Measurements from ENCODE around the gene ATAD5. TPM values are rescaled to one million over a fixed set of nuclear protein-coding genes. Genes with fewer than 3 reads are reported as not detected.
"Not testable (repeated sequence)": the region's sequence is repeated elsewhere in the genome, so short reads cannot be mapped to it uniquely, and the experiment has no call there.

ATAD5 gene
- total and polyA plus RNA-seq, 5 experiments from 2014 or later: 0.95 to 5.9 (median 1.5) TPM

DNA sequence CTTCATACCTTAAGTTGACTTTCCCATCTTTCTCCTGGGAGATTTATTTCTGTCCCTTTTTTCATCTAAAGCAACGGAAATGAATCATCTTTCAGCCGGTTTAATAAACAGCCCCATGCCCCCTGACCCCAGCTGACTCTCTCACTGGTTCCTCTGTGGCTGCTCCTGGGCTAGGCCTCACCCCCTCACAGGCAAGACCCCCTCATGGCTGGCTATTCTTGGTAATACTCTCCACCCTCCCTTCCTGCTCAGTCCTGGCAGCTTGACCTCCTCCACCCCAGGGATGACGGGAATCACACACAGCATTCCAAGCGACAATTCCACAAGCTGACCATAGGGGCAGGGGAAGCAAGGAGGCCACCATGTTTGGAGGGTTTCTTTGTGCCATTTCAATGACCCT lies 88.5 kb downstream of the ATAD5 start:
- DNase-seq (no peak), ATAC-seq (no peak)
- Mint-ChIP-seq H3K4me3 (no peak overlapping the region), H3K27me3 (peaks cover 16 to 45% (median 24%) of the 10 kb centered on the region in 5 donors), H3K4me1 (peaks cover 10 to 17% (median 16%) of the 10 kb centered on the region in 4 donors), H3K27ac (no peak overlapping the region), H3K36me3 (no peaks in the 10 kb centered on the region), H3K9me3 (no peaks in the 10 kb centered on the region)
- POLR2A ChIA-PET: no interaction called here

DNA sequence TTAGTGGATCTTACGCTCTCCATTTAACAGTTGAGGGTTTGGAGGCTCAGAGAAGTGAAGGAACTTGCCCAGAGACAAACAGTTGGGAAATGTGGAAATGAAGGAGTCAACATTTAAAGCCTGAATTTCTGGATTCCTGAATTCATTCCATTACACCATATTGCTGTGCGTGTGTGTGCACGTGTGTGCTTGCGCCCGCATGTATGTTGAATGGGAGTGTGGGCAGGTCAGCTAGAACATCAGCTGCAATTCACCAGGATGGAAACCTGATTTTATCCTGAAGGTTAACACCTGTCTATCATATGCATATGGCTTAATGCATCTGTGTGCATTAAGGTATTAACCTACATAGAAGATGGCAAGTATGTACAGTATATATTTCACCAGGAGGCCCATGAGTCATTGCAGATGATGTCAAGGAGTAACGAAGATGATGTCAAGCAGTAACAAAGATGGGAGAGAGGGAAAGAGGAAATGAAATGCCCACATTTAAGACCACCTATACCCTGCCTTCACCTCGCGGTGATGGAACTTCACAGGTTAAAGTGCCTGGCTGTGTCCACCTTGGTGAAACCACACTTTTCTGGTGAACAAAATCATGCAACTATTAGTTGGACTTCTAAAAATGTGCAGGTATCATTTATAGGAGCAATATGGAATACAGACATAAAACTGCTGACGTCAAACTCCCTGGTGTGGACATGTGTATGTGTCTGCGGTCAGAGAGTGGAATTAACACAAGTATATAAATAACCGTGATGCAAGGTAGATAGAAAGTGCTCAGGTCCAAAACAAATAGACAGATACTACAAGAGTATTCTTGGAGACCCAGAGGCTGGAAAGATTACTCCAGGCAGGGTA lies 89.1 kb downstream of the ATAD5 start:
- Mint-ChIP-seq H3K9me3 (no peaks in the 10 kb centered on the region), H3K4me3 (peak overlapping the region in 9 of 10 donors; percentile 36 to 84 (median 72)), H3K36me3 (no peaks in the 10 kb centered on the region), H3K27ac (no peak overlapping the region), H3K27me3 (peaks cover 16 to 52% (median 27%) of the 10 kb centered on the region in 5 donors), H3K4me1 (peaks cover 10 to 17% (median 16%) of the 10 kb centered on the region in 4 donors)
- POLR2A ChIA-PET: no interaction called here
- ATAC-seq: no peak
- no peak for DNase-seq

DNA sequence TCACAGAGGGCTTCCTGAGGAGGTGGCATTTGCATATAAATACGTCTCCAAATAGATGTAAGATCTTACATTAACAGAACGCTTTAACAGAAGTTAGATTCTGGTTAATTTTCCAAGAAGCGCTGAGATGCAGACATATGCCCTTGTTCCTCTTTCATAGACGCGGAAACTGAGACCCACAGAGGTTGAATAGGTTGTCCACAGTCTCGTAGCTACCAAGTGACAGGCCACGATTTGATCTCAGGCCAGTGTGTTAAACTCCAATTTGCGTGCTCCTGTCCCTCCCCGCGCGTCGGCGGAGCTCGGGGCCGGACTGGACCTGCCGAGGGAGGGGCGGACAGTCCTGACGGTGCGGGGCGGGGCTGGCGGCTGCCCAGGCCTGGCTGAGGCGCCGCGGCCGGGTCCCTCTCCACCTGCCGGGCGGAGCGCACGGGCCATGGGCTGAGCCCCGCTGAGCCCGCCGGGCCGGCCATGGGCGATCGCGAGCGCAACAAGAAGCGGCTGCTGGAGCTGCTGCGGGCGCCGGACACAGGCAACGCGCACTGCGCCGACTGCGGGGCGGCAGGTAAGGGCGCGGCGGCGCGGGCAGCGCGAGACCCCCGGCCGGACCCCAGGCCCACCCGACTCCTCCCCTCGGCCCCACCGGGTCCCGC lies 89.9 kb downstream of the ATAD5 start, which contains the start of gene ADAP2:
Gene ADAP2, plus strand, starts transcription at position 402 of the 653 bp plus-strand sequence. Its CDS starts 70 bp downstream, at position 472.
- Mint-ChIP-seq H3K27ac (peak within 1 kb of the TSS in 3 of 10 donors; percentile 24 to 57 (median 55)), H3K4me1 (peaks cover 10 to 17% (median 16%) of the 10 kb centered on the region in 4 donors), H3K27me3 (peaks cover 22 to 59% (median 35%) of the 10 kb centered on the region in 5 donors), H3K36me3 (peaks cover 0 to 4% (median 3%) of the 10 kb centered on the region in 3 donors), H3K9me3 (no peaks in the 10 kb centered on the region), H3K4me3 (peak within 1 kb of the TSS; percentile 61 to 86 (median 80))
- peak in 1 of 2 donors; percentile 35 for ATAC-seq
- DNase-seq: peak in 1 of 10 donors; percentile 12
- POLR2A ChIA-PET: no interaction called here

DNA sequence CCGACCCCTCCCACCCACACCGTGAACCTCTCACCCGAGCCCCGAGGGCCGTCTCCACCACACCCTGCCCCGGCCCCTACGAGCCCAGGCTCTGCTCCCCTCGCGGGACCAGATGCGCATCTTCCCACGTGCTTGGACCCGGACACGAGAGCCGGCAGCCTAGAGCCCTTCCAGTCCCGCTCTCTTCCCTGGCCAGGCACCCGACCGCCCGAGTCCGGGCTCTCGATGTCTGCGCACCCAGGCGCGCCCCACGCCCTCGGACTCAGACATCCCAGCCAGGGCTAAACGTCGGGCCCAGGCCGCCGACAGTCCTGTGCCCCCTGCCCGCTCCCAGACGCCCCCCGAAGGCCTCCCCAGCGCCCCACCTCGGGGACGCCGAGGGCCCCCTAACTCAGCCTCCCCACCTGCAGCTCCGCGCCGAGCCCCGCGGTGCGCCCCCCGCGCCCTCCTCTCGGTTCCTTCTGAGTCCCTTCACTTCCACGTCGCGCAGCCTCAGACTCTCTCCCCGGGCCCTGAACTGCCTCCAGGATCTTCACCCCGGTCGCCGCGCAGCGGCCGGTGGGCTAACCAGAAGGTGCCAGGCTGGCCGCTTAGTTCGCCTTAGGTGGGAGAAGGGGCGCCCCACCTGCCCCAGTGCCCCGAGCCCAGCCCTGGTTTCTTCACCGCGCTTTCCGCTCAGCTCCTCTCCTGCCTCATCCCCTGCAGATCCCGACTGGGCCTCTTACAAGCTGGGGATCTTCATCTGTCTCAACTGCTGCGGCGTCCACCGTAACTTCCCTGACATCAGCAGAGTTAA lies 90.7 kb downstream of the ATAD5 start:
- POLR2A ChIA-PET: no interaction called here
- ATAC-seq (peak; percentile 29 to 42), DNase-seq (peak in 1 of 10 donors; percentile 23)
- Mint-ChIP-seq H3K4me1 (peaks cover 10 to 17% (median 16%) of the 10 kb centered on the region in 4 donors), H3K9me3 (no peaks in the 10 kb centered on the region), H3K4me3 (peak overlapping the region; percentile 61 to 86 (median 78)), H3K27ac (peak overlapping the region in 1 of 10 donors; percentile 55), H3K27me3 (peaks cover 26 to 67% (median 41%) of the 10 kb centered on the region in 5 donors), H3K36me3 (peaks cover 0 to 8% (median 3%) of the 10 kb centered on the region in 3 donors)

DNA sequence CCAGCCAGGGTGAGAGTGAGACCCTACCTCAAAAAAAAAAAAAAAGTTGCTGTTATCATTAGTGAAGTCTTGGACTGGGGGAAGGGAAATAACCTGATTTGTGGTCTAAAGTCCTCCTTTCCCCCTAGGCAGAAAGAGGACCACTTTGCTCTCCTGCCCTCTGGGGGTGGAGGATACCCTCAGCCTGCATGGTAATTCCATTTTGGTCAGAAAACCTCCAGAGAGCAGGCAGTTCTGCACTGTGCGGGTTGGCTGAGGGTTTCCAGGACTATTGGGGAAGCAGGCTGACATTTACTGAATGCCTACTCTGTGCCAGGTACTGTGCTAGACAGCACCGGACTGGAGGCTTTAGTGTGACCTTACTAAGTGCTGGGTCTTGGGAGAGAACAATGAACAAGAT lies 92.6 kb downstream of the ATAD5 start:
- peaks cover 10 to 17% (median 16%) of the 10 kb centered on the region in 4 donors for H3K4me1 Mint-ChIP-seq
- H3K9me3 Mint-ChIP-seq: no peaks in the 10 kb centered on the region
- peak overlapping the region in 3 of 10 donors; percentile 2 to 55 (median 15) for H3K4me3 Mint-ChIP-seq
- DNase-seq: no peak
- peaks cover 0 to 8% (median 3%) of the 10 kb centered on the region in 3 donors for H3K36me3 Mint-ChIP-seq
- POLR2A ChIA-PET: interaction anchor here (0.7 to 0.8 kb wide), 2 partner anchors 80 to 820 kb away, joined by 3 read pairs; no protein-coding TSS in a partner anchor
- no peak for ATAC-seq
- no peak overlapping the region for H3K27ac Mint-ChIP-seq
- H3K27me3 Mint-ChIP-seq: peaks cover 26 to 69% (median 44%) of the 10 kb centered on the region in 5 donors

DNA sequence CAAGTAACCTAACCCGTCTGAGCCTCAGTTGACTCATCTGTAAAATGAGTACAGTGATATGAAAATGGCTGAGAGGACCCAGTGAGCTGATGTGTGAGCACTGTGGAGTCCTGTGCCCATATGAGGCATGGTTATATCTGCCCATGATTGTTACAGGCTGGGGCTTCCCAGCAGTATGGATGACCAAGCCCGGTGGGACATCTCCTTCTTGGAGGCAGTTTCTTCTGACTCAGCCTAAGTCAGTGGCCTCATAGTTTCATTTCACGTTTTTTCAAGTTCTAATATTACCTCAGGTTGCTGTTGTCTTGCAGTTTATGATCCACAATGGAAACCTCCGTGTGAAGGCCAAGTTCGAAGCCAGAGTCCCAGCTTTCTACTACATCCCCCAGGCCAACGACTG lies 94.8 kb downstream of the ATAD5 start:
- Mint-ChIP-seq H3K4me1 (peaks cover 7 to 10% (median 9%) of the 10 kb centered on the region in 4 donors), H3K27ac (no peak overlapping the region), H3K4me3 (no peak overlapping the region), H3K36me3 (peaks cover 0 to 8% (median 3%) of the 10 kb centered on the region in 3 donors), H3K27me3 (peaks cover 15 to 53% (median 38%) of the 10 kb centered on the region in 5 donors), H3K9me3 (no peaks in the 10 kb centered on the region)
- DNase-seq: no peak
- POLR2A ChIA-PET: interaction anchor here (0.6 kb wide), 1 partner anchor 58 kb away, joined by 4 read pairs; no protein-coding TSS in a partner anchor
- ATAC-seq: no peak

DNA sequence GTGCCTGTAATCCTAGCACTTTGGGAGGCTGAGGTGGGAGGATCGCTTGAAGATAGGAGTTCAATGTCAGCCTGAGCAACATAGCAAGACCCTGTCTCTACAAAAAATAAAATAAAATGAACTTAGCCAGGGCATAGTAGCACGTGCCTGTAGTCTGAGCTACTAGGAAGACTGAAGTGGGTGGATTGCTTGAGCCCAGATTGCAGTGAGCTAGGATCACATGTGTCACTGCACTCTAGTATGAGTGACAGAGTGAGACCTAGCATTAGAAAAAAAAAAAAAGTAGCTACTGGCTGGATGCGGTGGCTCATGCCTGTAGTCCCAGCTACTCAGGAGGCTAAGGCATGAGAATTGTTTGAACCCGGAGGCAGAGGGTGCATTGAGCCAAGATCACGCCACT lies 96.0 kb downstream of the ATAD5 start:
- Mint-ChIP-seq H3K27ac (no peak overlapping the region), H3K4me1 (peaks cover 4 to 5% (median 4%) of the 10 kb centered on the region in 4 donors), H3K36me3 (peaks cover 0 to 8% (median 3%) of the 10 kb centered on the region in 3 donors), H3K27me3 (peaks cover 14 to 45% (median 33%) of the 10 kb centered on the region in 5 donors), H3K9me3 (no peaks in the 10 kb centered on the region), H3K4me3 (no peak overlapping the region)
- POLR2A ChIA-PET: interaction anchor here (1.1 kb wide), 1 partner anchor 24 kb away, joined by 3 read pairs; no protein-coding TSS in a partner anchor
- DNase-seq: no peak
- no peak for ATAC-seq

DNA sequence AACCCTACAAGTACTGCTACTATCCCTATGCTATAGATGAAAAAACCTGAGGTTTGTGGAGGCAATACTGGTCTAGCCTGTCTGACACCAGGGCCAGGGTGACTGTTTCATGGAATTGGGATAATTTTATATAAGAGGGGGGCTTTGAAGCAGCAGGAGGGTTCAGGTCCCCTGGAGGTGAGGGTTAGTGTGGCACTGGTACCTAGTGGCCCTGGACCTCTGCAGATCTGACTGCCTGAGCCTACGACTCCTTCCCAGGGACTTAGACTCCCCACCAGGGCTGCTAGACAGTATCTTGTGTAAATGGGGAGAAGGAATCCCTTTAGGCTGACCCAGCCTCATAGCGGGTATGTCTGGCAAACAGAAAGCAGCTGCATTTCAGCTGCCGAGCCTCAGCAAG lies 96.8 kb downstream of the ATAD5 start:
- Mint-ChIP-seq H3K27me3 (peaks cover 12 to 37% (median 29%) of the 10 kb centered on the region in 5 donors), H3K9me3 (no peaks in the 10 kb centered on the region), H3K27ac (no peak overlapping the region), H3K4me3 (no peak overlapping the region), H3K4me1 (peaks cover 0 to 2% (median under 1%) of the 10 kb centered on the region in 4 donors), H3K36me3 (peaks cover 0 to 8% (median 3%) of the 10 kb centered on the region in 3 donors)
- POLR2A ChIA-PET: interaction anchor here (1.1 kb wide), 1 partner anchor 24 kb away, joined by 3 read pairs; no protein-coding TSS in a partner anchor
- ATAC-seq: no peak
- DNase-seq: no peak

DNA sequence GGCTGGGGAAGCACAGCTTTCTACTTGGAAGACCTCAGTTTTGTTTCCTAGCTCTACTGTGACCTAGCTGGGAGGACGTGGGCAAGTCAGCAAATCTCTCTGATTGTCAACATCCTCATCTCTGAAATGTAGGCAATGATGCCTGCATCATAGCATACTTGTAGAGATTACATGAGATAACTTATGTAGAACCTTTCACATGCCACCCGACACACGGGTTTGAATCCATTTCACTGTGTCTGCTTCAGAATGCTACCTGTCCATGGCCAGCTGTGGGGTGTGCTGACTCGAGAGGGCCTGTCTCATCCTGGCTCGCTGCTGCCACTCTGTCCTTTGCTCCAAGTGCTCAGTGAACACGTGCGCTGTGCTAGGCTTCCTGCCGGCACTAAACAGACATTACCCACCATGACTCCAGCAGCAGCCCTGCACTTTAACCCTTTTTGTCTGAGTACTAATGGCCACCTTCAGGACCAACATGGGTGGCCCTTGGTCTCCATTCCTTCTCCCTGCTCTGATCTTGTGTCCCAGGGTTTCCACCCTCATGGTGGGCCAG lies 97.4 kb downstream of the ATAD5 start:
- no peak for ATAC-seq
- H3K9me3 Mint-ChIP-seq: no peaks in the 10 kb centered on the region
- peaks cover 0 to 8% (median 3%) of the 10 kb centered on the region in 3 donors for H3K36me3 Mint-ChIP-seq
- peaks cover 12 to 31% (median 26%) of the 10 kb centered on the region in 5 donors for H3K27me3 Mint-ChIP-seq
- no peak overlapping the region for H3K27ac Mint-ChIP-seq
- POLR2A ChIA-PET: no interaction called here
- no peak overlapping the region for H3K4me3 Mint-ChIP-seq
- H3K4me1 Mint-ChIP-seq: peaks cover 0 to 1% (median under 1%) of the 10 kb centered on the region in 4 donors
- no peak for DNase-seq

DNA sequence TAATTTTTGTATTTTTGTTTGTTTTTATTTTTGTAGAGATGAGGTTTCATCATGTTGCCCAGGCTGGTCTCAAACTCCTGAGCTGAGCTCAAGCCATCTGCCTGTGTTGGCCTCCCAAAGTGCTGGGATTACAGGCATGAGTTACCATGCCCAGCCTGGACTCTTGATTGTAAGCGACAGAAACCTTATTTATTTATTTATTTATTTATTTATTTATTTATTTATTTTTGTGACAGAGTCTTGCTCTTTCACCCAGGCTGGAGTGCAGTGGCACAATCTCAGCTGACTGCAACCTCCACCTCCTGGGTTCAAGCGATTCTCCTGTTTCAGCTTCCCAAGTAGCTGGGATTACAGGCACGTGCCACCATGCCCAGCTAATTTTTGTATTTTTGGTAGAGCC lies 98.1 kb downstream of the ATAD5 start:
- H3K27ac Mint-ChIP-seq, H3K9me3 Mint-ChIP-seq: not testable (repeated sequence)

DNA sequence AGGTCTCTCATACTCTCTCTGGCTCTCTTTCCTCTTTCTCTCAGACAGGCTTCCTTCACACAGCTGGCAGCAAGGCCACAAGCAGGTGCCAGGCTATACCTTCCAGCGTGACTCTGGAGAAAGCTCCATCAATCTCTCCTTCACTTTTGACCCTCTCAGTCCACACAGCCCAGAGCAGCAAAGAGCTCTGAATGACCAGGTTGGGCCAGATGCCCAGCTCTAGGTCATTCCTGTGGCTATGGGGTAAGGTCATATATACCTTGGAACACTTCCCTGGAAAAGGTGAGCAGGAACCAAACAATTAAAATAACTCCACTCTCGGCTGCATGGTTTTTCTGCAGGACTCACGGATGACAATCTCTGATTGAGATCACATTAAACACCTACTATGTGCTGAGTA lies 98.7 kb downstream of the ATAD5 start:
- Mint-ChIP-seq H3K4me1 (no peaks in the 10 kb centered on the region), H3K4me3 (no peak overlapping the region), H3K27ac (peak overlapping the region in 1 of 10 donors; percentile 33), H3K27me3 (peaks cover 7 to 23% (median 21%) of the 10 kb centered on the region in 5 donors), H3K9me3 (no peaks in the 10 kb centered on the region), H3K36me3 (peaks cover 0 to 8% (median 3%) of the 10 kb centered on the region in 3 donors)
- POLR2A ChIA-PET: no interaction called here
- no peak for DNase-seq
- ATAC-seq: no peak

More for the DNA sequence above, 98.1 kb downstream of the ATAD5 start:
- H3K4me3 Mint-ChIP-seq, ATAC-seq, H3K36me3 Mint-ChIP-seq, H3K4me1 Mint-ChIP-seq, POLR2A ChIA-PET, DNase-seq: not testable (repeated sequence)
- peaks cover 8 to 26% (median 23%) of the 10 kb centered on the region in 5 donors for H3K27me3 Mint-ChIP-seq

Data from naive thymus-derived CD8-positive, alpha-beta T cell (primary cell).